GM19468 (cell line): ENCODE measurements around the gene CKS1B.

Experiments
- ATAC-seq: cut with Tn5 transposase; IDR thresholded peaks from one replicate; pipeline ENCODE4 v1.9.1; 2021; ENCODE audit warnings: mild to moderate bottlenecking, moderate library complexity, moderate number of reproducible peaks; ENCODE audit not compliant: unreplicated experiment; ENCODE audit errors: extremely low read depth

CKS1B gene

GRCh38 chr1:154974102-154974807, at the start of gene CKS1B:
CKS1B (plus strand) TSS chr1:154974681; CDS start chr1:154974746, 65 bp downstream.
- peak; percentile 81 for ATAC-seq

- no peak for ATAC-seq
Measured at GRCh38 chr1:154925335-154926170, 48.9 kb upstream of the CKS1B start.

- ATAC-seq = no peak
Measured at GRCh38 chr1:154926201-154926600, 48.3 kb upstream of the CKS1B start.

- no peak for ATAC-seq
Measured at GRCh38 chr1:154931940-154932487, 42.5 kb upstream of the CKS1B start.

GRCh38 chr1:154934358-154934948, 40.0 kb upstream of the CKS1B start:
- no peak for ATAC-seq

GRCh38 chr1:154935749-154936554, 38.5 kb upstream of the CKS1B start:
- ATAC-seq = no peak

GRCh38 chr1:154936555-154937084, 37.9 kb upstream of the CKS1B start, which contains the start of gene PMVK:
PMVK (minus strand) TSS chr1:154936719; CDS start chr1:154936685, 34 bp downstream.
- peak; percentile 43 for ATAC-seq

- ATAC-seq = peak; percentile 28
Measured at GRCh38 chr1:154937085-154937987, 37.1 kb upstream of the CKS1B start.

GRCh38 chr1:154937988-154938386, 36.5 kb upstream of the CKS1B start:
- no peak for ATAC-seq

GRCh38 chr1:154938604-154939399, 35.7 kb upstream of the CKS1B start:
- no peak for ATAC-seq

GRCh38 chr1:154940213-154940560, 34.3 kb upstream of the CKS1B start:
- ATAC-seq = no peak

GRCh38 chr1:154940651-154941194, 33.8 kb upstream of the CKS1B start:
- no peak for ATAC-seq

- no peak for ATAC-seq
Measured at GRCh38 chr1:154941333-154942013, 33.0 kb upstream of the CKS1B start.

- no peak for ATAC-seq
Measured at GRCh38 chr1:154943649-154944400, 30.7 kb upstream of the CKS1B start.

GRCh38 chr1:154944401-154945159, 29.9 kb upstream of the CKS1B start:
- ATAC-seq = no peak
